HL-60/S4 treated with retinoic acid at 250 ng/mL for 4 days and 3 days (cell line): Measurements from ENCODE around the gene PADI4.
"Not testable (repeated sequence)": the region's sequence is repeated elsewhere in the genome, so short reads cannot be mapped to it uniquely, and the experiment has no call there.

ENCODE experiments used
- in situ Hi-C: fragments of 300-500 bp; cut with MboI; formaldehyde crosslinking; loops from 2 replicates; pipeline ENCODE4 v1.7.0; 2022; ENCODE audit warnings: low sequenced_read_pairs

PADI4 gene

GRCh38 chr1:17372955-17373354, 65.0 kb downstream of the PADI4 start:
- in situ Hi-C loops, result no loop called here

DNA sequence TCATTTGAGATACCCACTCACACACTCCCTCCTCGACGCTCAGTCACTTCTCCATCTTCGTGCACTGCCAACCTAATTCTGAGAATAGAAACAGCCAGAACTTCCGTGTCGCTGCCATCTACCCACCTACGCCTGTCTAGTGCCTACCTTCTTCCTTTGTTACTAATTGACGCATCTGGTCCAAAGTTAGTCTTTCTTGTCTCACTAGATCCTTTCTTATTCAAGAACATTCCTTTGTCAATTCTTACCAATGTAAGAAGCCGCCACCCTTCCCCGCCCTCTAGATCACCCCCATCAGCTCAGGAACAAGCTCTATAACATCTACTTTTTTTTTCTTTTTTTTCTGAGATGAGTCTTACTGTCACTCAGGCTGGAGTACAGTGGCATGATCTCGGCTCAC, 67.7 kb downstream of the PADI4 start:
- in situ Hi-C loops, result no loop called here

GRCh38 chr1:17377325-17377953, 69.4 kb downstream of the PADI4 start:
- in situ Hi-C loops, result no loop called here

DNA sequence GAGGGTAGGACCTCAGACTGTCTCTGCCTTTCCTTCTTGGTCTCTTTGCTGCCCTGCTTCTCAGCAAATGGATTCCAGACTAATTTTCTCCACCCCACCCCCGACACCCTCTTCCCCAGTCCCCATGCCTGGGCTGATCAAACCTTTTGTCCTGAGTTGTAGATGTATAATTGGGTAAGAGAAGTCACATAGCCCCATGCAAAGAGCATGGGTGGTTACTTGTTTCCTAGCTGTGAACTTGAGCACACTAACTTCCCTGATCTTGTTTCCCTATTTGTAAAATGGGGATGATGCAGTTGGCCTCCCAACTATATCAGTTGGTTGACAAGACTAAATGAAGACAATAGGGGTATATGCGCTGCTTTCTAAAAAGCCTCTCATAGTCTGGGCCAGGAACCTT, 73.2 kb downstream of the PADI4 start:
- in situ Hi-C loops, result no loop called here

- in situ Hi-C loops, result no loop called here
These were observed 84.3 kb downstream of the PADI4 start for GRCh38 chr1:17392199-17392740.

- in situ Hi-C loops, result no loop called here
These were observed 85.2 kb downstream of the PADI4 start for GRCh38 chr1:17393230-17393629.

- in situ Hi-C loops, result no loop called here
These were observed 90.1 kb downstream of the PADI4 start for GRCh38 chr1:17397910-17398695.

DNA sequence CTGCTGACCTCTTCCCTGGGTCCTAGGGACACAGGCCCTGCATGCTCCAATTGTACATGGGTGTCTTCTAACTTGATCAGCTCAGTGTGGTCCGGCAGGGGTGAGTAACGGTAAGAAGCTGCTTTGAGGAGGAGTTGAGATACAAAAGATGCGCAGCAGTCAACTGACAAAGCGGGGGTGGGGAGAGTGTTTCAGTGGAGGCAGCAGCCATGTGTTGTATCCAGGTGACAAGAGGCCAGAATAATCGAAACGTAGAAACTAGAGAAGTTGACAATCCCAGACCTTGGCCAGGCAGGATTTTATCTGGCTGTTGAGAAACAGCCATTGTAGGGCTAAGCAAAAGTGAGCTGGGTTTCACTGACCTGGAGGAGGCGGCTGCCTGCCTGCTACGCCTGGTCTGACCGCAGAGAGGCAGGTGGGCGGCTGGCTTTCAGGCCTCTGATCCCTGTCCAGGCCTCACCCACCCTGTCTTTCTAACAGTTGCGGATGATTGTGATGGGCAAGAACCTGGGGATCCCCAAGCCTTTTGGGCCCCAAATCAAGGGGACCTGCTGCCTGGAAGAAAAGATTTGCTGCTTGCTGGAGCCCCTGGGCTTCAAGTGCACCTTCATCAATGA, 92.8 kb downstream of the PADI4 start:
- in situ Hi-C loops, result no loop called here

- in situ Hi-C loops, result no loop called here
These were observed 93.8 kb downstream of the PADI4 start for GRCh38 chr1:17401841-17402240.

DNA sequence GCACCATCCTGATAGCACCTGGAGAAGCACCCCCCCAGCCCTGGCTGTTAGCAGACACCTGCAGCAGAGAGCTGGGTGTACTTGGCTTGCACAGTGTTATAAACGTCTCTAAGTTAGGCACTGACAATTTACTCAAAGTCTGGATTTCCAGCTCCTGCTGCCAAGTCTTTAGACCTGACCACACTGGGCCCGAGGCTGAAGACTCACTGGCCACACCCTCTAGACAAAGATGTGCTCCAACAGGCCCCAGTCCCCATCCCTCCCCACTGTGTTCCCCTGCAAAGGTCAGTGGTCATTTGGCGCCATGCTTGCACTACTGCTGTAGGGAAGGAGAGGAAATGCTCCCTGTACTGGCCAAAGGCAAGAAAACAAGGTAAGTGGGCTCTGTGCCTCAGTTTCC, 95.1 kb downstream of the PADI4 start:
- in situ Hi-C loops, result no loop called here

GRCh38 chr1:17404034-17404684, 96.2 kb downstream of the PADI4 start:
- in situ Hi-C loops, result no loop called here

DNA sequence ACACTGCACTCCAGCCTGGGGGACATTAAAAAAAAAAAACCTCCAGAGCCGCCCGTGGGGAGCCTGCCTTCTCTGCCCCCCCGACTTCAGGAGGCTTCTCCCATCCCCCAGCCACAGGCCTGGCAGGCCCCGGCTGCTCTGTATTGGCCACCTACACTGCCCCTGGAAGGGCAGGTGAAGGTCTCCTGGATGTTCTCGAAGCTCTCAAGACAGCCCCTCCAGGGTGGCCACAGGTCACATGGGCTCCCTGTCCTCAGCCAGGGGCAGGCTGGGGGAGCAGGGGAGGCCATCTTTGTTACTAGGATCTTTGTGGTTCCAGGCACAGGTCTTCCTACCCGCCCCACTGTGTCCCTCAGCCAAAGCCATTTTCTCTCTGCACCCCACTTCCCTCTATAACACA, 96.8 kb downstream of the PADI4 start:
- in situ Hi-C loops, result no loop called here

DNA sequence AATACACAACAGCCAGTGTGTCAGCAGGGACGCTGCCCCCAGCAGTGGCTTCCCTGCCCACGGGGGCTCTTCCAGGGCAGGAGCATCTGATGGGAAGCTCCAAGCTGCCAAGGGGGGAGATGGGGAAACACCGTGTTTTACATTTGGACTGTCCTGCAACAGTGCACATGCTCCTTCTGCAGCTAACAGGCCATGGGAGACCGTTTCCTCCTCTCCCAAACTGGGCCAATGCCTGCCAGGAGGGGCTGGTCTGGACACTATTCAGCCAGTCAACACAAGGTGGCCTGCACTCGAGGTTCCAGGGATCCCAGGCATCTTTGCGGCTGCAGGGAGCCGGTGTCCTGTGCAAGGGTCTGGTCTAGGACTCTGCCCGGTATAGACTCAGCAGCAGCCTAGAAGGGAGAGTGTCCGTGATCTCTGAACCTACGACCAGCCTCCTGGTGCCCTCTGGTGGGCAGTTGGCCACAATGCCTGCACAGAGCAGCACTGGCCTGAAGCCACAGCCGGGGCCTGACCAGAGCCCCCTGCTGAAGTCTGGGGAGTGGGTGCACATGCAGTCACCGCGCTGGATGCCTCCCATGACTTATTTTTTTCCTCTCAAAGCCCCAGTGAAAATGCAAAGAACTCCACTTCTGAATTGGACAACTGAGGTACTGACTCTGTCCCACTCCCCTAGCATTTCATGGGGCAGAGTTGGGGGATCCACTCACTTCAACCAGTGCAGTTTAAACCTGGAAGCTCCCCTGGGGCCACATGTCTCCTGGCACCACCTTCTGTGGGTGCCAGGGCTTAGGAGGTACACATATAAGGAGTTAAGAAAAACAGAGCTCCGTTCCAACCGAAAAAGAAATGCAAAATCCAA, 98.1 kb downstream of the PADI4 start:
- in situ Hi-C loops, result no loop called here

DNA sequence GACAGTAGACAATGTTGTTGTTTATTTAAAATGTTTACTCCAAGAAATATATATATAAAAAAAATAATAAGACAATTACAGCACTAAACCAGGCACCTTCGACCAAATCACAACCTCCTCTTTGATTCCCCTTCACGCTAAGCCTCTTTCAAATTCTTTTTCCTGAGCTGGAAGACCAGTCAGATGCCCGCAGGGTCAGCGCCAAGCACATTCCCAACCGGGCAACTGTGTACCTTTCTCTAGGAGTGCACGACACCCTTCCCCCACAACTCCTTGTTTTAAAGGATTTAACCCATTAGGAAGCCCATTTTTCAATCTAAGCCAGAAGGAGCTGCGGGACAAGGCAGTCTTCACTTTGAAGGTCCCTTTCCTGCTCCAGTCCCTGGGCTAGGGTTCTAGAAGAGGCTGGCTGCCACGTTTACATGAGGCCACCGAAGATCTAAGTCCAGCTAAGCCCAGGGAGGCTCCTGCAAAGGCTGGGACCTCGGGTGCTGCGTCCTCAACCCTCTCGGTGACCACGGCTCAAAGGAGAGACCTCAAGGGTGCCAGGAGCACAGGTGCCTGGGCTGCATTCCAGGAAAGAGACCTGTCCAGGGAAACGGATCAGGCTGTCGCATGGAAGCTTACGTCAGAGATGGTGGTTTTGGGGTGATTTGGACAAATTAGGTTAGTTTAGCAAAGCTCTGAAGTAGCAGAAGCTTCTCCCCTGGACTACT, 98.9 kb downstream of the PADI4 start:
- in situ Hi-C loops, result not testable (repeated sequence)

- in situ Hi-C loops, result not testable (repeated sequence)
These were observed 100.0 kb downstream of the PADI4 start for GRCh38 chr1:17407786-17408514.

DNA sequence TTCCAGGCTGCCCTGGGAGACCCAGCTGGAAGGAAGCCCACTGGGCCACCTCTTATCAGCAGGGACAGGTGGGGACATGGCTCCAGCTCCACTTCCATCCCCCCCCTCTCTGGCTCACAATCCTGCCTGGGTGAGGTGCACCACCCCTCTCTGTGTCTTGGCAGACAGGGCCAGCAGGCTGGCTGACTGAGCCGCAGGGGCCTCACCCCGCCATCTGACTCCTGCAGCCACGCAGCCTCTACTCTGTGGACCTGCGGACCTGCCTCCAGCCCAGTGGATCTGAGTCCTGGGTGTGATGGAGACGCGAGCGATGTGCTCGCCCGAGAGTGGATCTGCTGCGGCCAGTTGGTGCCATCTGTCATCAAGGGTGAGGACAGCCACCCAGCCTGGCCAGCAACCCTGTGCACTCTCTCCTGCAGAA, 101.4 kb downstream of the PADI4 start:
- in situ Hi-C loops, result no loop called here

DNA sequence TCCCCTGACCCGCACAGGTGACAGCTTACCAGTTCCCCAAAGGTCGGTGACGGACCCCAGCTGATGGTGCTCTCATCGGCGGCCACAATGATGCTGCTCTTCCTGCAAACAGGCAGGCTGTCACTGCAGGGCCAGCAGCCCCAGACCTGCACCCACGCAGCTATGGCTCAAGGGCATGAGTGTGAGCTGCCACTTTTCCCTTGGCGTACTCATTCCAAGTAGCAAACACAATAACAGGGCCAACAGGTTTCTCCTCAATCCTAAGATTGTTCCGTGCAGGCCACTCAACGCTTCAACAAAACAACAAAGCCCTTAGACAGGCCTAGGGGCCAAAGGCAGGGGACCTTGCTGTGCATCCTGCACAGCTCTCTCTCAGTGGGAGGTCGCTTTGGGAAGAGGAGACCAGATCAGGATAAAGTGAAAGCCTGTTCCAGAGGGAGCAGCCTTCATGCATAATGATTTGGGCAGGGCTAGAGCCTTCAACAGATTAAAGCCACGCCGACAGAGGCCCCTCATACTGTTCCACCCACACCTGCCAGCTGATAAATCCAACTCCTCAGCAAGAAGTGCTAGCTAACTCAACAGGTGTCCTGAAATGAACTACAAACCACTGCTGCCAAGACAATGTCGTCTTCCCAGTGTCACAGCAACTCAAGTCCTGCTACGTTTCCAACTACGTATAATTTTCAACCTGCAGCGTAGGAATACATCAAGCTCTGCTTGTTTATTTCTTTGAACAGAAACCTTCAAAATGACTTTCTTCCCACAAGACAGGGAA, 104.3 kb downstream of the PADI4 start:
- in situ Hi-C loops, result no loop called here
